ENCODE data around the gene PDE7B. TPM values are rescaled to one million over a fixed set of nuclear protein-coding genes. Genes with fewer than 3 reads are reported as not detected.

Gene PDE7B
- total RNA-seq, 1 experiment from 2014 or later, result not detected

- ChIA-PET POLR2A (ENCODE audit: unreplicated experiment) (no interaction called here), CTCF (no interaction called here)
- DNase-seq (no peak), ATAC-seq (no peak)
- 0 out of 2 replicates have a peak, but pooled peaks cover 5% of the 10 kb centered on the region for H3K4me1 ChIP-seq (ENCODE audit: insufficient read depth, low read length)
- H4K20me1 ChIP-seq (ENCODE audit: low read length), result no peaks in the 10 kb centered on the region
- H3K9me3 ChIP-seq (ENCODE audit: low read length), result no peaks in the 10 kb centered on the region
- H3K27ac ChIP-seq (ENCODE audit: low read length), result no peak overlapping the region
- intact Hi-C loops (cut with micrococcal nuclease), result no loop called here
- no peaks in the 10 kb centered on the region for H3K9me2 ChIP-seq (replicated peaks; ENCODE audit: low read length)
- no peak overlapping the region for H3K4me2 ChIP-seq (ENCODE audit: low read length)
- no peaks in the 10 kb centered on the region for H3F3A ChIP-seq (ENCODE audit: low read length, unreplicated experiment)
- H3K27me3 ChIP-seq (ENCODE audit: low read length), result no peaks in the 10 kb centered on the region
- no peak overlapping the region for H3K9ac ChIP-seq (ENCODE audit: low read length)
- TF ChIP-seq EZH2 (IDR thresholded peaks at IDR 0.05; ENCODE audit: low read length, unreplicated experiment) (no peak), EZH2phosphoT487 (IDR thresholded peaks at IDR 0.05; ENCODE audit: borderline replicate concordance, low read length) (no peak), CTCF (conservative IDR thresholded peaks at IDR 0.05; ENCODE audit: low read depth, low read length) (no peak)
- H3K79me2 ChIP-seq (ENCODE audit: low read length), result no peaks in the 10 kb centered on the region
- no peak overlapping the region for H2AFZ ChIP-seq (ENCODE audit: low read length)
- peaks cover 12% of the 10 kb centered on the region; the same call in 1 of the 2 replicates for H3K36me3 ChIP-seq (ENCODE audit: low read depth, low read length)
- no peak overlapping the region for H3K4me3 ChIP-seq (ENCODE audit: low read length)
- no TSS peak for BruUV-seq (replicated peaks)
Observed at GRCh38 chr6:136236466-136237293, 385.2 kb downstream of the PDE7B start.

GRCh38 chr6:136244061-136244616, 392.6 kb downstream of the PDE7B start:
- Histone ChIP-seq H3K4me3 (ENCODE audit: low read length) (no peak overlapping the region), H3K27ac (ENCODE audit: low read length) (no peak overlapping the region), H3K4me1 (ENCODE audit: insufficient read depth, low read length) (peaks cover 6% of the 10 kb centered on the region; the same call in 1 of the 2 replicates), H4K20me1 (ENCODE audit: low read length) (no peaks in the 10 kb centered on the region), H2AFZ (ENCODE audit: low read length) (no peak overlapping the region), H3K36me3 (ENCODE audit: low read depth, low read length) (peaks cover 16% of the 10 kb centered on the region; the same call in 1 of the 2 replicates), H3K9me2 (replicated peaks; ENCODE audit: low read length) (no peaks in the 10 kb centered on the region), H3K9me3 (ENCODE audit: low read length) (no peaks in the 10 kb centered on the region), H3K79me2 (ENCODE audit: low read length) (peaks cover 8% of the 10 kb centered on the region), H3K4me2 (ENCODE audit: low read length) (no peak overlapping the region), H3K9ac (ENCODE audit: low read length) (no peak overlapping the region), H3F3A (ENCODE audit: low read length, unreplicated experiment) (no peaks in the 10 kb centered on the region), H3K27me3 (ENCODE audit: low read length) (no peaks in the 10 kb centered on the region)
- intact Hi-C loops (cut with micrococcal nuclease), result no loop called here
- POLR2A ChIA-PET (ENCODE audit: unreplicated experiment), result no interaction called here
- CTCF ChIA-PET, result no interaction called here
- no TSS peak for BruUV-seq (replicated peaks)
- ATAC-seq (no peak), DNase-seq (no peak)
- TF ChIP-seq EZH2 (IDR thresholded peaks at IDR 0.05; ENCODE audit: low read length, unreplicated experiment) (no peak), EZH2phosphoT487 (IDR thresholded peaks at IDR 0.05; ENCODE audit: borderline replicate concordance, low read length) (no peak), CTCF (conservative IDR thresholded peaks at IDR 0.05; ENCODE audit: low read depth, low read length) (no peak)
